Measurements from ENCODE around the gene FYB1.

FYB1 gene

DNA sequence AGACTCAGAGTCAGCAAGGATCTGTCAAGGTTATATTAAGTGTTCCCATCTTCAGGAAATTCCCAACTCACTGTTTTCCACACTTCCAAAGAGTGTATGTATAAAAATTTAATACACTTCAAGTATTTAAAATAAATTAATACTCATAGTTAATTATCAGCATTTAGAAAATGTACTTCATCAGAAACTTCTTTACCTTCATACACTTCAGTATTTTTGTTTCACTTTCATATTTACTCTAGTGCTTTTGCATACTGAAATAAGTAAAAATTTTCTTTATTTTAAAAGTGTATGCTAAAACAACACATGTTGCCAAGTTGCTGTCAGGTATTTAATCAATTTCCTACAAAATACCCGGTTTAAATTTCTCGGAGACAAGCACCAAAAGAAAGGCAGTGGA lies 161.6 kb downstream of the FYB1 start:
- DNase-seq (ENCODE audit: low read depth in 1 of 2, low spot score in 1 of 2): no peak

DNA sequence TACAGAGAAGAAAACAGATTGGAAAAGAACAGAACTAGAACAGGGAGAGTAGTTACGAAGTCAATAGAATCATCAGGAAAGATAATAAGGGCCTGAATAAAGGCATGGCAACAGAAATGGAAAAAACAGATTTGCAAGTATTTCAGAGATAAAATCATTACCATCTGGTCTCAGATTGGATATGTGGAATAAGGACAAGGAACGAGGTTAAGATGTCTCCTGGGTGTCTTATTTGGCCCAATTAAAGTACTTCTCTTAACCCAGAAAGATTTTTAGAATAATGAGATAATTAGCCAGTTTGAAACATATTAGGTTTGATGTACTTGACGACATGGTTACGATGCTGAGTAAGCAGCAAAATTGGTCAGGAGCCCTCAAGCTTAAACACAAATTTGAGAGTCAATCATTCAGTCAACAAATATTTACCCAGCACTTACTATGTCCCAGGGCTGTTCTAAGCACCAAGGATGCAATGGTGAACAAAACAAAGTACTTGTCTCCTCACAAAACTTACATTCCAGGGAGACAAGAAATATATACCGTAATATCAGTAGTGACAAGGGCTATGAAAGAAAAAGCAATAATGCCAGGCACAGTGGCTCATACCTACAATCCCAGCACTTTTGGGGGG lies 163.5 kb downstream of the FYB1 start:
- no peak for DNase-seq (ENCODE audit: low read depth in 1 of 2, low spot score in 1 of 2)

Measured in activated T-helper 1 cell treated with anti-CD3 and anti-CD28 coated beads, Interleukin-2, amount 50 U/mL, for 16 hours (primary cell).